H1 (cell line): ENCODE data around the gene FBXW8. TPM values are rescaled to one million over a fixed set of nuclear protein-coding genes. Genes with fewer than 3 reads are reported as not detected.

ENCODE experiments used
- CTCF ChIA-PET: fragments of 300-600 bp; sonication (Branson Sonifier 250); formaldehyde crosslinking; loops from one replicate; lab custom pipeline; 2021; ENCODE audit not compliant: partially characterized antibody; lab: Charles Lee
- POLR2A ChIA-PET: fragments of 300-600 bp; sonication (Branson Sonifier 250); formaldehyde crosslinking; loops from one replicate; lab custom pipeline; 2021; ENCODE audit warnings: inconsistent platforms; ENCODE audit not compliant: partially characterized antibody; lab: Charles Lee
- DNase-seq, 2 experiments: peaks; one replicate each; pipeline versions ENCODE4 v3.0.0 to v3.0.0-alpha.2; 2010 to 2022; ENCODE audit warnings: low spot score in 2 of 2, low read depth in 1 of 2, mixed read lengths in 1 of 2
- FAIRE-seq: peaks from 2 replicates; lab custom pipeline; 2011; peaks lifted over from hg19 to GRCh38; lab: Jason Lieb, UNC
- H2AFZ ChIP-seq: 2 replicates; pipeline ENCODE4 v1.8.1; 2012; ENCODE audit warnings: low read length, inconsistent platforms
- H2AK5ac ChIP-seq: 2 replicates; pipeline ENCODE4 v1.6.1; 2013; ENCODE audit warnings: low read depth, low read length
- H2BK120ac ChIP-seq: replicated peaks from 2 replicates; pipeline ENCODE3; 2013; ENCODE audit warnings: low read depth, low read length, inconsistent platforms
- H2BK12ac ChIP-seq: 2 replicates; pipeline ENCODE4 v1.6.1; 2013; ENCODE audit warnings: low read depth, low read length
- H2BK15ac ChIP-seq: 2 replicates; pipeline ENCODE4 v1.6.1; 2013; ENCODE audit warnings: low read length
- H2BK20ac ChIP-seq: 2 replicates; pipeline ENCODE4 v1.6.1; 2013; ENCODE audit warnings: low read length
- H2BK5ac ChIP-seq: 2 replicates; pipeline ENCODE4 v1.6.1; 2013; ENCODE audit warnings: low read depth, low read length
- H3K14ac ChIP-seq: 2 replicates; pipeline ENCODE4 v1.6.1; 2013; ENCODE audit warnings: inconsistent platforms; ENCODE audit not compliant: insufficient read length
- H3K18ac ChIP-seq: 2 replicates; pipeline ENCODE4 v1.6.1; 2013; ENCODE audit warnings: low read length; ENCODE audit errors: extremely low read depth
- H3K23ac ChIP-seq: 2 replicates; pipeline ENCODE4 v1.6.1; 2013; ENCODE audit warnings: inconsistent platforms; ENCODE audit not compliant: insufficient read length
- H3K23me2 ChIP-seq: 2 replicates; pipeline ENCODE4 v1.6.1; 2013; ENCODE audit warnings: low read depth, low read length
- H3K27ac ChIP-seq: 2 replicates; pipeline ENCODE4 v1.6.1; 2011; ENCODE audit warnings: low read depth, low read length, inconsistent platforms
- H3K27me3 ChIP-seq, 4 experiments: replicated peaks in 1 of 4; 1 replicate in 1 of 4; 2 replicates in 3 of 4; pipeline versions ENCODE4 v1.6.1 to v1.8.1; 2011 to 2013; ENCODE audit warnings: low read length in 3 of 4, mild to moderate bottlenecking in 3 of 4, inconsistent platforms in 2 of 4, mixed read lengths in 2 of 4, moderate library complexity in 1 of 4; ENCODE audit not compliant: control insufficient read depth in 3 of 4, insufficient read depth in 3 of 4; ENCODE audit errors: extremely low read depth in 1 of 4
- H3K36me3 ChIP-seq, 4 experiments: 2 replicates each; pipeline versions ENCODE4 v1.6.1 to v1.8.1; 2011 to 2013; ENCODE audit warnings: mild to moderate bottlenecking in 4 of 4, low read length in 3 of 4, moderate library complexity in 2 of 4, control low read depth in 1 of 4, inconsistent platforms in 1 of 4; ENCODE audit not compliant: insufficient read depth in 4 of 4, control insufficient read depth in 2 of 4
- H3K4ac ChIP-seq: replicated peaks from 2 replicates; pipeline ENCODE3; 2013; ENCODE audit warnings: low read length, low read depth, mixed read lengths, inconsistent platforms; ENCODE audit not compliant: insufficient read length
- H3K4me1 ChIP-seq, 4 experiments: replicated peaks in 1 of 4; 1 replicate in 1 of 4; 2 replicates in 3 of 4; pipeline versions ENCODE4 v1.6.1 to v1.8.1; 2011 to 2013; ENCODE audit warnings: low read length in 3 of 4, inconsistent platforms in 2 of 4, mixed read lengths in 1 of 4; ENCODE audit not compliant: insufficient read depth in 4 of 4, control insufficient read depth in 3 of 4
- H3K4me2 ChIP-seq, 2 experiments: 2 replicates each; pipeline versions ENCODE4 v1.6.1 to v1.8.1; 2011 to 2013; ENCODE audit warnings: low read depth in 2 of 2, low read length in 2 of 2, control low read depth in 1 of 2, inconsistent platforms in 1 of 2, mild to moderate bottlenecking in 1 of 2; ENCODE audit not compliant: insufficient read depth in 1 of 2
- H3K4me3 ChIP-seq, 4 experiments: fragments of 200-600, 300-600 bp in 1 of 4; sonication (generic), shearing (Covaris generic), sonication (Bioruptor Twin) in 1 of 4; 2 replicates each; pipeline versions ENCODE4 v1.5.1 to v1.8.1; 2011 to 2016; ENCODE audit warnings: low read length in 4 of 4, low read depth in 3 of 4, control low read depth in 2 of 4, inconsistent platforms in 2 of 4, mild to moderate bottlenecking in 2 of 4, mixed read lengths in 1 of 4, moderate library complexity in 1 of 4; ENCODE audit not compliant: insufficient read depth in 2 of 4; ENCODE audit errors: extremely low read depth in 1 of 4
- H3K56ac ChIP-seq: replicated peaks from 2 replicates; pipeline ENCODE3; 2013; ENCODE audit warnings: low read depth, mild to moderate bottlenecking, mixed read lengths, low read length, inconsistent platforms; ENCODE audit not compliant: insufficient read length
- H3K79me1 ChIP-seq: 2 replicates; pipeline ENCODE4 v1.6.1; 2013; ENCODE audit warnings: low read depth, low read length, control low read depth
- H3K79me2 ChIP-seq, 2 experiments: 2 replicates each; pipeline versions ENCODE4 v1.6.1 to v1.8.1; 2012 to 2013; ENCODE audit warnings: low read length in 2 of 2, mild to moderate bottlenecking in 2 of 2, inconsistent platforms in 1 of 2; ENCODE audit not compliant: insufficient read depth in 2 of 2, control insufficient read depth in 1 of 2
- H3K9ac ChIP-seq, 4 experiments: replicated peaks in 1 of 4; 1 replicate in 1 of 4; 2 replicates in 3 of 4; pipeline versions ENCODE4 v1.6.1 to v1.8.1; 2011 to 2013; ENCODE audit warnings: low read depth in 3 of 4, low read length in 3 of 4, control low read depth in 2 of 4, mild to moderate bottlenecking in 2 of 4, moderate library complexity in 2 of 4, inconsistent platforms in 1 of 4; ENCODE audit errors: extremely low read depth in 1 of 4
- H3K9me3 ChIP-seq, 2 experiments: 2 replicates each; pipeline versions ENCODE4 v1.6.1 to v1.8.1; 2012 to 2013; ENCODE audit warnings: mild to moderate bottlenecking in 2 of 2, moderate library complexity in 2 of 2, control low read depth in 1 of 2, inconsistent platforms in 1 of 2, low read depth in 1 of 2, low read length in 1 of 2, mixed read lengths in 1 of 2; ENCODE audit not compliant: insufficient read depth in 2 of 2
- H4K20me1 ChIP-seq, 2 experiments: replicated peaks in 1 of 2; 2 replicates each; pipeline versions ENCODE3 to v1.8.1; 2011 to 2013; ENCODE audit warnings: inconsistent platforms in 2 of 2, low read length in 2 of 2, mild to moderate bottlenecking in 1 of 2; ENCODE audit not compliant: insufficient read depth in 2 of 2, control insufficient read depth in 1 of 2
- H4K5ac ChIP-seq: 2 replicates; pipeline ENCODE4 v1.6.1; 2013; ENCODE audit warnings: low read length, low read depth, mixed read lengths, inconsistent platforms; ENCODE audit not compliant: insufficient read length
- H4K8ac ChIP-seq: 2 replicates; pipeline ENCODE4 v1.8.0; 2013; ENCODE audit warnings: mild to moderate bottlenecking, moderate library complexity, low read length, inconsistent platforms; ENCODE audit not compliant: insufficient read depth; ENCODE audit errors: extremely low read depth
- H4K91ac ChIP-seq: replicated peaks from 2 replicates; pipeline ENCODE3; 2013; ENCODE audit warnings: low read length, mixed read lengths, inconsistent platforms; ENCODE audit not compliant: insufficient read length
- BCL11A ChIP-seq, 2 experiments: IDR thresholded peaks; one replicate each; pipeline ENCODE4 v1.6.1; 2011; ENCODE audit warnings: low read depth in 2 of 2, low read length in 2 of 2, mild to moderate bottlenecking in 2 of 2
- CHD2 ChIP-seq: IDR thresholded peaks from 2 replicates; pipeline ENCODE4 v1.6.1; 2012; ENCODE audit warnings: low read length, improper control_type of control experiment
- GABPA ChIP-seq: IDR thresholded peaks from 2 replicates; pipeline ENCODE4 v1.6.1; 2011; ENCODE audit warnings: mild to moderate bottlenecking, low read length, moderate library complexity, borderline replicate concordance; ENCODE audit not compliant: insufficient read depth
- MAFK ChIP-seq: IDR thresholded peaks from 2 replicates; pipeline ENCODE4 v1.6.1; 2012; ENCODE audit warnings: low read depth, mild to moderate bottlenecking, improper control_type of control experiment, low read length
- NRF1 ChIP-seq: IDR thresholded peaks from 2 replicates; pipeline ENCODE4 v1.6.1; 2011; ENCODE audit warnings: mild to moderate bottlenecking, low read depth, low read length, improper control_type of control experiment
- RFX5 ChIP-seq: IDR thresholded peaks from 2 replicates; pipeline ENCODE4 v1.6.1; 2011; ENCODE audit warnings: low read depth, low read length, improper control_type of control experiment, borderline replicate concordance
- RXRA ChIP-seq: IDR thresholded peaks from 2 replicates; pipeline ENCODE4 v1.6.1; 2011; ENCODE audit warnings: low read depth, mild to moderate bottlenecking, low read length, moderate library complexity; ENCODE audit not compliant: insufficient read depth
- SP2 ChIP-seq: IDR thresholded peaks from 2 replicates; pipeline ENCODE4 v1.6.1; 2012; ENCODE audit warnings: mild to moderate bottlenecking, low read length, inconsistent platforms
- TEAD4 ChIP-seq: IDR thresholded peaks from 2 replicates; pipeline ENCODE4 v1.6.1; 2012; ENCODE audit warnings: low read depth, low read length, inconsistent platforms, mixed read lengths
- YY1 ChIP-seq: IDR thresholded peaks from 2 replicates; pipeline ENCODE4 v1.6.1; 2011; ENCODE audit warnings: low read depth, mild to moderate bottlenecking, low read length
- WGBS, 2 experiments: shearing (Covaris generic) in 1 of 2; methylation state at CpG; one replicate each; pipeline versions ENCODE4 v1.1.6 to v1.1.7; 2013 to 2015; ENCODE audit warnings: low lambda C conversion rate in 2 of 2, mixed read lengths in 2 of 2, inconsistent platforms in 1 of 2, low coverage in 1 of 2, missing lambda C conversion rate in 1 of 2; ENCODE audit not compliant: insufficient replicate concordance in 2 of 2, insufficient coverage in 1 of 2, insufficient read length in 1 of 2; ENCODE audit errors: extremely low coverage in 1 of 2, missing lambda C conversion rate in 1 of 2; 5-methylcytosine and 5-hydroxymethylcytosine counted together
- polyA plus RNA-seq, 7 experiments: library from polyadenylated mRNA; depleted of rRNA in 3 of 7; stranded (reverse) in 5 of 7; unstranded in 2 of 7; fragments of >200 nt in 5 of 7; fragments of 200-250 nt in 2 of 7; gene quantifications; 1 replicate in 5 of 7; 2 replicates in 1 of 7; 4 replicates in 1 of 7; pipeline versions ENCODE4 v1.2.1 to v1.2.3, GENCODE V29; 2011 to 2013; ENCODE audit warnings: missing spikeins in 2 of 7, mixed read lengths in 2 of 7
- total RNA-seq: library from RNA; stranded (reverse); fragmentation: NEBNext Ultra II Directional; extraction: Animal tissue kit (Norgen Biotek cat#: 25700); gene quantifications from 2 replicates; pipeline ENCODE4 v1.2.1, GENCODE V29; 2021
- TF ChIP-seq, protein P1 (sequence below): IDR thresholded peaks from 2 replicates; pipeline ENCODE4 v1.6.1; 2012; ENCODE audit warnings: inconsistent platforms

Gene FBXW8
- total and polyA plus RNA-seq, 2 of the 8 experiments (the other 6 are each of a cell fraction or from before 2014, with no cell fraction given): 15.8 to 16.0 TPM

GRCh38 chr12:117030187-117030900 lies 119.6 kb downstream of the FBXW8 start:
- Histone ChIP-seq H3K4me2 (no peak overlapping the region), H3K9me3 (no peaks in the 10 kb centered on the region), H3K23me2 (no peaks in the 10 kb centered on the region), H2AFZ (no peak overlapping the region), H4K5ac (no peak overlapping the region), H3K27ac (no peak overlapping the region), H3K79me2 (no peaks in the 10 kb centered on the region), H2BK20ac (no peak overlapping the region), H3K18ac (no peak overlapping the region), H3K4me1 (peaks cover 0 to 10% (median under 1%) of the 10 kb centered on the region in 4 experiments; a peak in 2 of 7 replicates), H3K79me1 (no peaks in the 10 kb centered on the region), H3K9ac (no peak overlapping the region), H3K4ac (no peak overlapping the region), H3K4me3 (no peak overlapping the region), H4K91ac (no peak overlapping the region), H4K20me1 (no peaks in the 10 kb centered on the region), H3K14ac (no peak overlapping the region), H2BK12ac (no peak overlapping the region), H2BK5ac (no peak overlapping the region), H4K8ac (no peak overlapping the region), H2BK120ac (no peak overlapping the region), H3K27me3 (no peaks in the 10 kb centered on the region), H3K36me3 (peaks cover 2 to 7% (median 4%) of the 10 kb centered on the region in 4 experiments; a peak in 5 of 8 replicates), H3K23ac (no peak overlapping the region), H2BK15ac (no peak overlapping the region), H2AK5ac (no peak overlapping the region), H3K56ac (no peak overlapping the region)
- 84% methylated on average over 19 of the region's 19 CpGs; no CpG with 5 or more reads in 1 of the 2 experiments for WGBS, 2 experiments
- ChIA-PET POLR2A (interaction anchor here (1.1 to 1.4 kb wide), 2 partner anchors 71 to 91 kb away, joined by 3 to 4 read pairs; no protein-coding TSS in a partner anchor), CTCF (interaction anchor here (0.7 to 6.4 kb wide), 7 partner anchors 21 to 120 kb away, joined by 3 to 60 read pairs (median 4); no protein-coding TSS in a partner anchor)
- DNase-seq (no peak), FAIRE-seq (no peak)
- TF ChIP-seq, protein P1, sequence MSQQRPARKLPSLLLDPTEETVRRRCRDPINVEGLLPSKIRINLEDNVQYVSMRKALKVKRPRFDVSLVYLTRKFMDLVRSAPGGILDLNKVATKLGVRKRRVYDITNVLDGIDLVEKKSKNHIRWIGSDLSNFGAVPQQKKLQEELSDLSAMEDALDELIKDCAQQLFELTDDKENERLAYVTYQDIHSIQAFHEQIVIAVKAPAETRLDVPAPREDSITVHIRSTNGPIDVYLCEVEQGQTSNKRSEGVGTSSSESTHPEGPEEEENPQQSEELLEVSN: no peak
- TF ChIP-seq BCL11A (IDR thresholded peaks at IDR 0.05; ENCODE audit: low read depth in 2 of 2, low read length in 2 of 2) (no peak), SP2 (no peak), MAFK (no peak), CHD2 (no peak), TEAD4 (no peak), GABPA (no peak), RXRA (no peak), RFX5 (no peak), NRF1 (no peak), YY1 (no peak)
